Panc1 (cell line): ENCODE measurements around the gene SUFU.

Experiments
- CTCF ChIP-seq: fragments of 450-650 bp; IDR thresholded peaks from 2 replicates; pipeline ENCODE4 v1.5.1; 2017; ENCODE audit warnings: mild to moderate bottlenecking
- POLR2AphosphoS5 ChIP-seq: IDR thresholded peaks from 2 replicates; pipeline ENCODE4 v1.6.1; 2012; ENCODE audit warnings: mild to moderate bottlenecking, low read depth, low read length, moderate library complexity
- REST ChIP-seq, 2 experiments: IDR thresholded peaks; 2 replicates each; pipeline ENCODE4 v1.6.1; 2011 to 2012; ENCODE audit warnings: low read depth in 2 of 2, control low read depth in 1 of 2, low read length in 1 of 2, mild to moderate bottlenecking in 1 of 2, moderate library complexity in 1 of 2; ENCODE audit not compliant: insufficient read depth in 1 of 2

GRCh38 chr10:102554531-102554930 lies 50.8 kb downstream of the SUFU start:
- TF ChIP-seq CTCF: no peak
- no peak for TF ChIP-seq POLR2AphosphoS5
- TF ChIP-seq REST (IDR thresholded peaks at IDR 0.05; ENCODE audit: insufficient read depth in 1 of 2, low read depth in 2 of 2, low read length in 1 of 2): no peak
